ENCODE measurements around the gene ABLIM2. TPM values are rescaled to one million over a fixed set of nuclear protein-coding genes. Genes with fewer than 3 reads are reported as not detected.

Gene ABLIM2
- total RNA-seq, 1 donor from 2014 or later = 3.5 TPM

- Mint-ChIP-seq H3K4me3 (no peak overlapping the region), H3K27ac (no peak overlapping the region), H3K9me3 (no peaks in the 10 kb centered on the region), H3K4me1 (peaks cover 24% of the 10 kb centered on the region), H3K36me3 (no peaks in the 10 kb centered on the region), H3K27me3 (ENCODE audit: low read depth) (no peaks in the 10 kb centered on the region)
- no peak for DNase-seq (ENCODE audit: low spot score in 2 of 2, unreplicated experiment in 2 of 2)
- TF ChIP-seq CTCF (IDR thresholded peaks at IDR 0.05; ENCODE audit: unreplicated experiment) = no peak
Measured at GRCh38 chr4:8013976-8014726, 144.5 kb downstream of the ABLIM2 start.

- Mint-ChIP-seq H3K27ac (no peak overlapping the region), H3K36me3 (no peaks in the 10 kb centered on the region), H3K27me3 (ENCODE audit: low read depth) (no peaks in the 10 kb centered on the region), H3K9me3 (no peaks in the 10 kb centered on the region), H3K4me3 (no peak overlapping the region), H3K4me1 (peaks cover 27% of the 10 kb centered on the region)
- no peak for TF ChIP-seq CTCF (IDR thresholded peaks at IDR 0.05; ENCODE audit: unreplicated experiment)
- no peak for DNase-seq (ENCODE audit: low spot score in 2 of 2, unreplicated experiment in 2 of 2)
Measured at GRCh38 chr4:8012517-8012916, 146.1 kb downstream of the ABLIM2 start.

- Mint-ChIP-seq H3K36me3 (no peaks in the 10 kb centered on the region), H3K4me1 (peaks cover 27% of the 10 kb centered on the region), H3K9me3 (no peaks in the 10 kb centered on the region), H3K27ac (peak overlapping the region; percentile 92), H3K27me3 (ENCODE audit: low read depth) (no peaks in the 10 kb centered on the region), H3K4me3 (peak overlapping the region; percentile 52)
- TF ChIP-seq CTCF (IDR thresholded peaks at IDR 0.05; ENCODE audit: unreplicated experiment) = no peak
- DNase-seq (ENCODE audit: low spot score in 2 of 2, unreplicated experiment in 2 of 2) = peak; percentile 83 to 90
Measured at GRCh38 chr4:8010618-8011017, 148.0 kb downstream of the ABLIM2 start.

GRCh38 chr4:8009710-8010511 is 148.7 kb downstream of the ABLIM2 start:
- TF ChIP-seq CTCF (IDR thresholded peaks at IDR 0.05; ENCODE audit: unreplicated experiment) = no peak
- Mint-ChIP-seq H3K9me3 (no peaks in the 10 kb centered on the region), H3K27ac (peak overlapping the region; percentile 92), H3K4me1 (peaks cover 27% of the 10 kb centered on the region), H3K4me3 (peak overlapping the region; percentile 52), H3K27me3 (ENCODE audit: low read depth) (no peaks in the 10 kb centered on the region), H3K36me3 (no peaks in the 10 kb centered on the region)
- no peak for DNase-seq (ENCODE audit: low spot score in 2 of 2, unreplicated experiment in 2 of 2)

- DNase-seq (ENCODE audit: low spot score in 2 of 2, unreplicated experiment in 2 of 2) = no peak
- no peaks in the 10 kb centered on the region for H3K36me3 Mint-ChIP-seq
- peaks cover 25% of the 10 kb centered on the region for H3K4me1 Mint-ChIP-seq
- H3K4me3 Mint-ChIP-seq = no peak overlapping the region
- H3K27ac Mint-ChIP-seq = no peak overlapping the region
- no peaks in the 10 kb centered on the region for H3K27me3 Mint-ChIP-seq (ENCODE audit: low read depth)
- no peaks in the 10 kb centered on the region for H3K9me3 Mint-ChIP-seq
- no peak for TF ChIP-seq CTCF (IDR thresholded peaks at IDR 0.05; ENCODE audit: unreplicated experiment)
Measured at GRCh38 chr4:8009097-8009496, 149.5 kb downstream of the ABLIM2 start.

Data from mesothelial cell of epicardium (in vitro differentiated cells).